SK-N-SH (cell line): ENCODE measurements around the gene ADAMTSL1. TPM values are rescaled to one million over a fixed set of nuclear protein-coding genes. Genes with fewer than 3 reads are reported as not detected.

Experiments used
- CTCF ChIA-PET: fragments of 300-600, 350-600 bp; formaldehyde crosslinking; extraction: SDS; loops from one replicate; lab custom pipeline; 2021; lab: Yijun Ruan, JAX
- POLR2A ChIA-PET: fragments of 350-600 bp; sonication (Branson Sonifier 250); formaldehyde crosslinking; extraction: SDS; loops from one replicate; lab custom pipeline; 2020; ENCODE audit warnings: antibody characterized with exemption, inconsistent platforms; lab: Yijun Ruan, JAX
- DNase-seq: peaks from one replicate; pipeline ENCODE4 v3.0.0; 2012
- H2AFZ ChIP-seq: fragments of 200-600 bp; sonication (generic); 2 replicates; pipeline ENCODE4 v1.8.1; 2016; ENCODE audit warnings: antibody characterized with exemption, mild to moderate bottlenecking, low read depth
- H3F3A ChIP-seq: fragments of 200-600 bp; sonication (generic); replicated peaks from 2 replicates; pipeline ENCODE3; 2016; ENCODE audit warnings: antibody characterized with exemption, mild to moderate bottlenecking; ENCODE audit not compliant: insufficient read depth
- H3K27ac ChIP-seq, 2 experiments: fragments of 200-500 bp in 1 of 2; fragments of 200-600 bp in 1 of 2; sonication (Bioruptor generic) in 1 of 2; sonication (generic), shearing (Covaris generic) in 1 of 2; 2 replicates each; pipeline versions ENCODE4 v1.5.1 to v1.6.1; 2014 to 2016; ENCODE audit warnings: low read depth in 2 of 2, inconsistent platforms in 1 of 2, low read length in 1 of 2, mild to moderate bottlenecking in 1 of 2, mixed read lengths in 1 of 2
- H3K27me3 ChIP-seq: fragments of 200-600 bp; sonication (generic), shearing (Covaris generic); 2 replicates; pipeline ENCODE4 v1.6.1; 2016; ENCODE audit warnings: mixed run types; ENCODE audit not compliant: insufficient read depth
- H3K36me3 ChIP-seq, 2 experiments: fragments of 200-500 bp in 1 of 2; fragments of 200-600 bp in 1 of 2; sonication (Bioruptor generic) in 1 of 2; sonication (generic) in 1 of 2; replicated peaks in 1 of 2; 2 replicates each; pipeline versions ENCODE3 to v1.5.1; 2014 to 2016; ENCODE audit warnings: low read length in 1 of 2, mild to moderate bottlenecking in 1 of 2; ENCODE audit not compliant: insufficient read depth in 2 of 2, control insufficient read depth in 1 of 2
- H3K4me1 ChIP-seq, 2 experiments: fragments of 200-500 bp in 1 of 2; fragments of 200-600 bp in 1 of 2; sonication (Bioruptor generic) in 1 of 2; sonication (generic), shearing (Covaris generic) in 1 of 2; 2 replicates each; pipeline versions ENCODE4 v1.5.1 to v1.6.1; 2014 to 2016; ENCODE audit warnings: low read depth in 1 of 2, low read length in 1 of 2, mixed run types in 1 of 2; ENCODE audit not compliant: insufficient read depth in 2 of 2, control insufficient read depth in 1 of 2
- H3K4me2 ChIP-seq: fragments of 200-600 bp; sonication (generic), shearing (Covaris generic); 2 replicates; pipeline ENCODE4 v1.6.1; 2017; ENCODE audit warnings: mixed run types
- H3K4me3 ChIP-seq, 2 experiments: fragments of 200-500 bp in 1 of 2; fragments of 200-600 bp in 1 of 2; sonication (Bioruptor generic) in 1 of 2; sonication (generic), shearing (Covaris generic) in 1 of 2; 2 replicates each; pipeline versions ENCODE4 v1.5.1 to v1.8.1; 2014 to 2016; ENCODE audit warnings: low read depth in 2 of 2, inconsistent platforms in 1 of 2, low read length in 1 of 2, mild to moderate bottlenecking in 1 of 2, mixed read lengths in 1 of 2, moderate library complexity in 1 of 2
- H3K79me2 ChIP-seq: fragments of 200-600 bp; sonication (generic); 2 replicates; pipeline ENCODE4 v1.8.1; 2017; ENCODE audit warnings: mild to moderate bottlenecking; ENCODE audit not compliant: insufficient read depth
- H3K9ac ChIP-seq: fragments of 200-600 bp; sonication (generic); 2 replicates; pipeline ENCODE4 v1.6.1; 2017; ENCODE audit warnings: mixed run types
- H3K9me2 ChIP-seq: fragments of 200-600 bp; sonication (generic); 2 replicates; pipeline ENCODE4 v1.6.1; 2017; ENCODE audit warnings: mixed run types
- H3K9me3 ChIP-seq: fragments of 200-600 bp; sonication (generic); 2 replicates; pipeline ENCODE4 v1.6.1; 2017; ENCODE audit warnings: mixed run types, mild to moderate bottlenecking, moderate library complexity
- H4K20me1 ChIP-seq: fragments of 200-600 bp; sonication (generic); 2 replicates; pipeline ENCODE4 v1.6.1; 2017; ENCODE audit warnings: mild to moderate bottlenecking, mixed run types; ENCODE audit not compliant: insufficient read depth
- CHD2 ChIP-seq: fragments of 150-350 bp; IDR thresholded peaks from 2 replicates; pipeline ENCODE4 v1.6.1; 2018; ENCODE audit warnings: low read length; ENCODE audit not compliant: partially characterized antibody
- EP300 ChIP-seq, 2 experiments: IDR thresholded peaks; 2 replicates each; pipeline versions ENCODE4 v1.4.0 to v1.6.1; 2012; ENCODE audit warnings: borderline replicate concordance in 1 of 2, low read depth in 1 of 2, low read length in 1 of 2
- EZH2phosphoT487 ChIP-seq: fragments of 200-600 bp; sonication (generic); IDR thresholded peaks from 2 replicates; pipeline ENCODE4 v1.6.1; 2017; ENCODE audit warnings: low read depth, mixed run types, mild to moderate bottlenecking, antibody characterized with exemption, moderate library complexity, borderline replicate concordance
- FOSL2 ChIP-seq: IDR thresholded peaks from 2 replicates; pipeline ENCODE4 v1.4.0; 2012; ENCODE audit warnings: low read depth, mild to moderate bottlenecking, moderate library complexity, borderline replicate concordance
- FOXJ3 ChIP-seq: sonication (generic); formaldehyde crosslinking; IDR thresholded peaks from 2 replicates; pipeline ENCODE4 v1.5.1; 2020; ENCODE audit warnings: mild to moderate bottlenecking, missing genetic modification reagents
- GATA2 ChIP-seq: sonication (generic); formaldehyde crosslinking; IDR thresholded peaks from 2 replicates; pipeline ENCODE4 v1.5.0; 2020; ENCODE audit warnings: mild to moderate bottlenecking, missing genetic modification reagents
- MXI1 ChIP-seq: IDR thresholded peaks from 2 replicates; pipeline ENCODE4 v1.6.1; 2012; ENCODE audit warnings: mild to moderate bottlenecking, low read depth, low read length, improper control_type of control experiment
- NRF1 ChIP-seq: IDR thresholded peaks from 2 replicates; pipeline ENCODE4 v1.6.1; 2012; ENCODE audit warnings: low read depth, mild to moderate bottlenecking, low read length
- POLR2AphosphoS5 ChIP-seq: IDR thresholded peaks from 2 replicates; pipeline ENCODE4 v1.6.1; 2012; ENCODE audit warnings: low read depth, low read length
- RAD21 ChIP-seq: IDR thresholded peaks from 2 replicates; pipeline ENCODE4 v1.6.1; 2012; ENCODE audit warnings: mild to moderate bottlenecking, low read length
- SMC3 ChIP-seq: IDR thresholded peaks from 2 replicates; pipeline ENCODE4 v1.6.1; 2012; ENCODE audit warnings: low read depth, low read length, improper control_type of control experiment
- TCF12 ChIP-seq: IDR thresholded peaks from 2 replicates; pipeline ENCODE4 v1.4.0; 2012
- TEAD4 ChIP-seq: IDR thresholded peaks from 2 replicates; pipeline ENCODE4 v1.4.0; 2012; ENCODE audit warnings: mild to moderate bottlenecking, borderline replicate concordance; ENCODE audit not compliant: insufficient read depth
- YY1 ChIP-seq: IDR thresholded peaks from 2 replicates; pipeline ENCODE4 v1.4.0; 2012; ENCODE audit warnings: low read depth, mild to moderate bottlenecking
- WGBS: methylation state at CpG from one replicate; pipeline ENCODE4 v1.1.6; 2017; ENCODE audit warnings: low lambda C conversion rate; 5-methylcytosine and 5-hydroxymethylcytosine counted together
- polyA plus RNA-seq, 3 experiments: library from polyadenylated mRNA; depleted of rRNA; stranded (reverse); fragments of >200 nt; gene quantifications; 2 replicates each; pipeline ENCODE4 v1.2.3, GENCODE V29; 2012
- TF ChIP-seq, protein P1 (sequence below): IDR thresholded peaks from 2 replicates; pipeline ENCODE4 v1.4.0; 2012; ENCODE audit warnings: low read depth, borderline replicate concordance
- TF ChIP-seq, protein P2 (sequence below): IDR thresholded peaks from 2 replicates; pipeline ENCODE4 v1.4.0; 2012; ENCODE audit warnings: low read depth, borderline replicate concordance
- TF ChIP-seq, protein P3 (sequence below): fragments of 150-350 bp; IDR thresholded peaks from 2 replicates; pipeline ENCODE4 v1.6.1; 2016; ENCODE audit warnings: mild to moderate bottlenecking, low read depth, low read length
- TF ChIP-seq, protein P4 (sequence below): IDR thresholded peaks from 2 replicates; pipeline ENCODE4; 2012
- TF ChIP-seq, protein P5 (sequence below): fragments of 150-350 bp; IDR thresholded peaks from 2 replicates; pipeline ENCODE4 v1.6.1; 2017; ENCODE audit warnings: antibody characterized with exemption, low read length, low read depth, borderline replicate concordance

The ADAMTSL1 gene
- polyA plus RNA-seq, 1 of the 3 experiments (the other 2 are of a cell fraction), result 114 TPM

DNA sequence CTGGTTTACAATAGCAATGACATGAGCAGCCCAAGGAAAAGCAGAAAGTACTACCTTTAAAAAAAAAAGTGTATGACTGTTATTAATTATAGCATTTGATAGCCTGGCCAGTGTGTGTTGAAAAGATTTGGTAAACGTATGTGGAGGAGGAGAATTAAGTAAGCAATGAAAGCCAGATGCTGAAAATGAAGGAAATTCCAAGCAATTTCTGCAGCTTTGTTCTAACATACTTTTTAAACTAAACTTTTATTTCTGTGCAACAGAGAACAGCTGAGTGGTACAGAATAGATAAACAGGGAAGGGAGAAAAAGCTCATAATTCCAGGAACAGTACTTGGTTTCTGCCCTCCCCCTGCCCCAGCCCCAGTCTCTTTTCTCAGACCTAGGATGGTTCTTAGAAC lies 252.6 kb downstream of the ADAMTSL1 start:
- Histone ChIP-seq H3K4me2 (no peak overlapping the region), H3K9ac (no peak overlapping the region)

More for the DNA sequence above, 252.6 kb downstream of the ADAMTSL1 start:
- Histone ChIP-seq H3K79me2 (no peaks in the 10 kb centered on the region; the same call in 1 of the 2 replicates), H3K27me3 (no peaks in the 10 kb centered on the region), H3K4me3 (no peak overlapping the region; a peak in 1 of 4 replicates), H3K36me3 (peaks cover 3 to 78% of the 10 kb centered on the region in 2 experiments), H3K27ac (peak overlapping the region; percentile 42 to 77; a peak in 2 of 4 replicates), H4K20me1 (no peaks in the 10 kb centered on the region), H3K9me2 (no peaks in the 10 kb centered on the region), H3K9me3 (no peaks in the 10 kb centered on the region), H3F3A (peaks cover 4% of the 10 kb centered on the region), H3K4me1 (peaks cover 0 to 11% of the 10 kb centered on the region in 2 experiments; a peak in 2 of 4 replicates), H2AFZ (no peak overlapping the region)
- 7% methylated on average over 1 of the region's 1 CpG for WGBS
- TF ChIP-seq RAD21 (no peak), TEAD4 (0 out of 2 replicates have a peak, but pooled peaks have one; percentile 15), EP300 (IDR thresholded peaks at IDR 0.05; ENCODE audit: borderline replicate concordance in 1 of 2, low read depth in 1 of 2, low read length in 1 of 2) (peak in 1 of 2 experiments; percentile 26; a peak in 1 of 4 replicates), MXI1 (no peak), FOXJ3 (CRISPR knock-in tag) (no peak), EZH2phosphoT487 (no peak), TCF12 (peak; percentile 90), FOSL2 (no peak), CHD2 (peak; percentile 13), NRF1 (no peak), GATA2 (CRISPR knock-in tag) (no peak), POLR2AphosphoS5 (peak; percentile 54; the same call in 1 of the 2 replicates), SMC3 (no peak), YY1 (no peak)
- TF ChIP-seq, protein P1, sequence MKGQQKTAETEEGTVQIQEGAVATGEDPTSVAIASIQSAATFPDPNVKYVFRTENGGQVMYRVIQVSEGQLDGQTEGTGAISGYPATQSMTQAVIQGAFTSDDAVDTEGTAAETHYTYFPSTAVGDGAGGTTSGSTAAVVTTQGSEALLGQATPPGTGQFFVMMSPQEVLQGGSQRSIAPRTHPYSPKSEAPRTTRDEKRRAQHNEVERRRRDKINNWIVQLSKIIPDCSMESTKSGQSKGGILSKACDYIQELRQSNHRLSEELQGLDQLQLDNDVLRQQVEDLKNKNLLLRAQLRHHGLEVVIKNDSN, result no peak
- TF ChIP-seq, protein P2, sequence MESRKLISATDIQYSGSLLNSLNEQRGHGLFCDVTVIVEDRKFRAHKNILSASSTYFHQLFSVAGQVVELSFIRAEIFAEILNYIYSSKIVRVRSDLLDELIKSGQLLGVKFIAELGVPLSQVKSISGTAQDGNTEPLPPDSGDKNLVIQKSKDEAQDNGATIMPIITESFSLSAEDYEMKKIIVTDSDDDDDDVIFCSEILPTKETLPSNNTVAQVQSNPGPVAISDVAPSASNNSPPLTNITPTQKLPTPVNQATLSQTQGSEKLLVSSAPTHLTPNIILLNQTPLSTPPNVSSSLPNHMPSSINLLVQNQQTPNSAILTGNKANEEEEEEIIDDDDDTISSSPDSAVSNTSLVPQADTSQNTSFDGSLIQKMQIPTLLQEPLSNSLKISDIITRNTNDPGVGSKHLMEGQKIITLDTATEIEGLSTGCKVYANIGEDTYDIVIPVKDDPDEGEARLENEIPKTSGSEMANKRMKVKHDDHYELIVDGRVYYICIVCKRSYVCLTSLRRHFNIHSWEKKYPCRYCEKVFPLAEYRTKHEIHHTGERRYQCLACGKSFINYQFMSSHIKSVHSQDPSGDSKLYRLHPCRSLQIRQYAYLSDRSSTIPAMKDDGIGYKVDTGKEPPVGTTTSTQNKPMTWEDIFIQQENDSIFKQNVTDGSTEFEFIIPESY, result no peak
- TF ChIP-seq, protein P3, sequence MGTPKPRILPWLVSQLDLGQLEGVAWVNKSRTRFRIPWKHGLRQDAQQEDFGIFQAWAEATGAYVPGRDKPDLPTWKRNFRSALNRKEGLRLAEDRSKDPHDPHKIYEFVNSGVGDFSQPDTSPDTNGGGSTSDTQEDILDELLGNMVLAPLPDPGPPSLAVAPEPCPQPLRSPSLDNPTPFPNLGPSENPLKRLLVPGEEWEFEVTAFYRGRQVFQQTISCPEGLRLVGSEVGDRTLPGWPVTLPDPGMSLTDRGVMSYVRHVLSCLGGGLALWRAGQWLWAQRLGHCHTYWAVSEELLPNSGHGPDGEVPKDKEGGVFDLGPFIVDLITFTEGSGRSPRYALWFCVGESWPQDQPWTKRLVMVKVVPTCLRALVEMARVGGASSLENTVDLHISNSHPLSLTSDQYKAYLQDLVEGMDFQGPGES, result no peak
- TF ChIP-seq, protein P4, sequence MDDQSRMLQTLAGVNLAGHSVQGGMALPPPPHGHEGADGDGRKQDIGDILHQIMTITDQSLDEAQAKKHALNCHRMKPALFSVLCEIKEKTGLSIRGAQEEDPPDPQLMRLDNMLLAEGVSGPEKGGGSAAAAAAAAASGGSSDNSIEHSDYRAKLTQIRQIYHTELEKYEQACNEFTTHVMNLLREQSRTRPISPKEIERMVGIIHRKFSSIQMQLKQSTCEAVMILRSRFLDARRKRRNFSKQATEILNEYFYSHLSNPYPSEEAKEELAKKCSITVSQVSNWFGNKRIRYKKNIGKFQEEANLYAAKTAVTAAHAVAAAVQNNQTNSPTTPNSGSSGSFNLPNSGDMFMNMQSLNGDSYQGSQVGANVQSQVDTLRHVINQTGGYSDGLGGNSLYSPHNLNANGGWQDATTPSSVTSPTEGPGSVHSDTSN, result peak; percentile 26
- TF ChIP-seq, protein P5, sequence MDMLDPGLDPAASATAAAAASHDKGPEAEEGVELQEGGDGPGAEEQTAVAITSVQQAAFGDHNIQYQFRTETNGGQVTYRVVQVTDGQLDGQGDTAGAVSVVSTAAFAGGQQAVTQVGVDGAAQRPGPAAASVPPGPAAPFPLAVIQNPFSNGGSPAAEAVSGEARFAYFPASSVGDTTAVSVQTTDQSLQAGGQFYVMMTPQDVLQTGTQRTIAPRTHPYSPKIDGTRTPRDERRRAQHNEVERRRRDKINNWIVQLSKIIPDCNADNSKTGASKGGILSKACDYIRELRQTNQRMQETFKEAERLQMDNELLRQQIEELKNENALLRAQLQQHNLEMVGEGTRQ, result no peak
- ChIA-PET POLR2A (no interaction called here), CTCF (interaction anchor here (1.0 to 1.7 kb wide), 2 partner anchors 12 to 20 kb away, joined by 3 to 4 read pairs; no protein-coding TSS in a partner anchor)
- no peak for DNase-seq
